SK-N-MC (cell line): Measurements from ENCODE around the gene CCDC13.

ENCODE experiments used
- DNase-seq: peaks from one replicate; pipeline ENCODE4 v3.0.0-alpha.2; 2011; ENCODE audit warnings: low read depth, low spot score
- H3K27ac ChIP-seq: fragments of 200-600 bp; sonication (generic); 2 replicates; pipeline ENCODE4 v1.5.1; 2016; ENCODE audit warnings: mixed run types
- H3K36me3 ChIP-seq: fragments of 200-600 bp; sonication (generic); 2 replicates; pipeline ENCODE4 v1.6.1; 2017; ENCODE audit warnings: antibody characterized with exemption, low read length, mixed read lengths; ENCODE audit not compliant: insufficient read depth
- H3K4me3 ChIP-seq: fragments of 200-600 bp; sonication (generic); 2 replicates; pipeline ENCODE4 v1.5.1; 2016
- H3K9ac ChIP-seq: fragments of 200-600 bp; sonication (generic); 2 replicates; pipeline ENCODE4 v1.8.0; 2017; ENCODE audit warnings: mixed run types, mixed read lengths; ENCODE audit not compliant: insufficient read length
- H3K9me3 ChIP-seq: fragments of 200-600 bp; sonication (generic); 2 replicates; pipeline ENCODE4 v1.6.1; 2017; ENCODE audit warnings: low read depth, mild to moderate bottlenecking, antibody characterized with exemption, low read length, moderate library complexity, mixed read lengths
- EZH2 ChIP-seq: fragments of 200-600 bp; sonication (generic); IDR thresholded peaks from one replicate; pipeline ENCODE4 v1.6.1; 2017; ENCODE audit warnings: antibody characterized with exemption
- FOXP2 ChIP-seq: optimal IDR thresholded peaks from 2 replicates; pipeline ENCODE3; 2011; ENCODE audit warnings: mild to moderate bottlenecking, moderate library complexity; ENCODE audit not compliant: insufficient read depth; ENCODE audit errors: extremely low read length, control extremely low read depth
- POLR2AphosphoS5 ChIP-seq: IDR thresholded peaks from 2 replicates; pipeline ENCODE4 v1.6.1; 2012; ENCODE audit warnings: mild to moderate bottlenecking, low read depth, low read length, borderline replicate concordance

Gene CCDC13

GRCh38 chr3:42734263-42734860 is 38.7 kb downstream of the CCDC13 start:
- Histone ChIP-seq H3K9me3 (no peaks in the 10 kb centered on the region), H3K4me3 (no peak overlapping the region), H3K9ac (no peak overlapping the region), H3K27ac (no peak overlapping the region), H3K36me3 (no peaks in the 10 kb centered on the region)
- no peak for DNase-seq
- TF ChIP-seq EZH2 (no peak), FOXP2 (no peak)

GRCh38 chr3:42733501-42734262 is 39.4 kb downstream of the CCDC13 start:
- DNase-seq, result no peak
- Histone ChIP-seq H3K9ac (no peak overlapping the region), H3K27ac (no peak overlapping the region), H3K36me3 (no peaks in the 10 kb centered on the region), H3K9me3 (no peaks in the 10 kb centered on the region), H3K4me3 (no peak overlapping the region)
- TF ChIP-seq EZH2, result no peak
- no peak for TF ChIP-seq FOXP2
- no peak for TF ChIP-seq POLR2AphosphoS5

- Histone ChIP-seq H3K36me3 (no peaks in the 10 kb centered on the region), H3K4me3 (no peak overlapping the region), H3K9ac (no peak overlapping the region), H3K9me3 (no peaks in the 10 kb centered on the region), H3K27ac (no peak overlapping the region)
- no peak for DNase-seq
- TF ChIP-seq EZH2 (no peak), FOXP2 (no peak), POLR2AphosphoS5 (no peak)
Measured at GRCh38 chr3:42732829-42733459, 40.1 kb downstream of the CCDC13 start.

GRCh38 chr3:42732196-42732828 is 40.7 kb downstream of the CCDC13 start:
- H3K9me3 ChIP-seq, result no peaks in the 10 kb centered on the region
- TF ChIP-seq POLR2AphosphoS5, result no peak
- no peak for TF ChIP-seq FOXP2
- no peak for TF ChIP-seq EZH2
- H3K4me3 ChIP-seq, result no peak overlapping the region
- H3K36me3 ChIP-seq, result no peaks in the 10 kb centered on the region
- H3K27ac ChIP-seq, result no peak overlapping the region
- no peak for DNase-seq
- H3K9ac ChIP-seq, result no peak overlapping the region

GRCh38 chr3:42731476-42732195 is 41.4 kb downstream of the CCDC13 start:
- Histone ChIP-seq H3K36me3 (no peaks in the 10 kb centered on the region), H3K27ac (no peak overlapping the region), H3K9me3 (no peaks in the 10 kb centered on the region), H3K4me3 (no peak overlapping the region), H3K9ac (no peak overlapping the region)
- no peak for DNase-seq
- TF ChIP-seq FOXP2 (no peak), EZH2 (no peak), POLR2AphosphoS5 (no peak)

- Histone ChIP-seq H3K27ac (no peak overlapping the region), H3K36me3 (no peaks in the 10 kb centered on the region), H3K4me3 (no peak overlapping the region), H3K9ac (no peak overlapping the region), H3K9me3 (no peaks in the 10 kb centered on the region)
- TF ChIP-seq FOXP2 (no peak), EZH2 (no peak), POLR2AphosphoS5 (no peak)
- DNase-seq, result no peak
Measured at GRCh38 chr3:42730706-42731420, 42.2 kb downstream of the CCDC13 start.

GRCh38 chr3:42730294-42730693 is 42.8 kb downstream of the CCDC13 start:
- Histone ChIP-seq H3K9ac (no peak overlapping the region), H3K4me3 (no peak overlapping the region), H3K9me3 (no peaks in the 10 kb centered on the region), H3K36me3 (no peaks in the 10 kb centered on the region), H3K27ac (no peak overlapping the region)
- TF ChIP-seq POLR2AphosphoS5 (no peak), FOXP2 (no peak), EZH2 (no peak)
- DNase-seq, result no peak
